CD14-positive monocyte (primary cell): ENCODE measurements around the gene MORN1. TPM values are rescaled to one million over a fixed set of nuclear protein-coding genes. Genes with fewer than 3 reads are reported as not detected.

ENCODE experiments used
- DNase-seq, 3 donors: peaks; one replicate each; pipeline ENCODE4 v3.0.0-alpha.2; 2011 to 2022
- H2AFZ ChIP-seq: 2 replicates; pipeline ENCODE4 v1.6.0; 2012; ENCODE audit warnings: mild to moderate bottlenecking, low read depth, low read length, inconsistent platforms; ENCODE audit not compliant: insufficient read depth, poor library complexity, severe bottlenecking
- H3K27ac ChIP-seq, 2 donors: 1 replicate in 1 of 2; 2 replicates in 1 of 2; pipeline ENCODE4 v1.5.1; 2012 to 2013; ENCODE audit warnings: low read length in 2 of 2, control low read depth in 1 of 2, inconsistent platforms in 1 of 2, low read depth in 1 of 2, mild to moderate bottlenecking in 1 of 2
- H3K27me3 ChIP-seq, 2 donors: one replicate each; pipeline versions ENCODE4 v1.6.0 to v1.6.1; 2011 to 2013; ENCODE audit warnings: low read length in 2 of 2; ENCODE audit not compliant: control insufficient read depth in 2 of 2, insufficient read depth in 2 of 2
- H3K36me3 ChIP-seq, 2 donors: replicated peaks in 1 of 2; 1 replicate in 1 of 2; 2 replicates in 1 of 2; pipeline versions ENCODE4 v1.5.1 to v1.6.1; 2012 to 2013; ENCODE audit warnings: low read length in 2 of 2, control low read depth in 1 of 2, inconsistent platforms in 1 of 2, mild to moderate bottlenecking in 1 of 2; ENCODE audit not compliant: insufficient read depth in 2 of 2, control insufficient read depth in 1 of 2
- H3K4me1 ChIP-seq, 2 donors: 1 replicate in 1 of 2; 2 replicates in 1 of 2; pipeline versions ENCODE4 v1.5.1 to v1.6.1; 2012 to 2013; ENCODE audit warnings: low read length in 2 of 2, control low read depth in 1 of 2, inconsistent platforms in 1 of 2, mild to moderate bottlenecking in 1 of 2, moderate library complexity in 1 of 2; ENCODE audit not compliant: insufficient read depth in 2 of 2, control insufficient read depth in 1 of 2
- H3K4me2 ChIP-seq: replicated peaks from 2 replicates; pipeline ENCODE3; 2012; ENCODE audit warnings: low read length, moderate library complexity, mild to moderate bottlenecking; ENCODE audit not compliant: poor library complexity, severe bottlenecking; ENCODE audit errors: extremely low read depth
- H3K4me3 ChIP-seq, 3 experiments: fragments of 200-600 bp in 1 of 3; sonication (generic) in 1 of 3; replicated peaks in 1 of 3; 1 replicate in 2 of 3; 2 replicates in 1 of 3; pipeline ENCODE4 v1.5.1; 2011 to 2013; ENCODE audit warnings: low read length in 3 of 3, mild to moderate bottlenecking in 3 of 3, control low read depth in 2 of 3, low read depth in 2 of 3, inconsistent platforms in 1 of 3, moderate library complexity in 1 of 3
- H3K79me2 ChIP-seq: 2 replicates; pipeline ENCODE4 v1.6.0; 2012; ENCODE audit warnings: mild to moderate bottlenecking, control low read depth, inconsistent platforms, low read length, moderate library complexity; ENCODE audit not compliant: insufficient read depth
- H3K9ac ChIP-seq: 2 replicates; pipeline ENCODE4 v1.6.0; 2017; ENCODE audit warnings: low read length, mild to moderate bottlenecking; ENCODE audit not compliant: insufficient read depth, poor library complexity, severe bottlenecking
- H3K9me3 ChIP-seq, 2 donors: replicated peaks in 1 of 2; 1 replicate in 1 of 2; 2 replicates in 1 of 2; pipeline versions ENCODE4 v1.5.1 to v1.6.1; 2012 to 2013; ENCODE audit warnings: low read length in 2 of 2, control low read depth in 1 of 2; ENCODE audit not compliant: control insufficient read depth in 1 of 2, insufficient read depth in 1 of 2
- H4K20me1 ChIP-seq: 2 replicates; pipeline ENCODE4 v1.6.0; 2012; ENCODE audit warnings: mild to moderate bottlenecking, low read length, control low read depth, moderate library complexity; ENCODE audit not compliant: insufficient read depth
- H3K27ac Mint-ChIP-seq, 7 donors: one replicate each; pipeline ENCODE4 v1.8.0; 2020; ENCODE audit warnings: mild to moderate bottlenecking in 7 of 7, mixed read lengths in 7 of 7, moderate library complexity in 6 of 7, inconsistent platforms in 2 of 7
- H3K27me3 Mint-ChIP-seq, 3 donors: one replicate each; pipeline ENCODE4 v1.8.0; 2021 to 2022; ENCODE audit warnings: low read depth in 3 of 3, mild to moderate bottlenecking in 3 of 3, mixed read lengths in 3 of 3, moderate library complexity in 3 of 3, inconsistent platforms in 1 of 3
- H3K36me3 Mint-ChIP-seq, 2 donors: one replicate each; pipeline ENCODE4 v1.8.0; 2020; ENCODE audit warnings: mixed read lengths in 2 of 2, inconsistent platforms in 1 of 2, mild to moderate bottlenecking in 1 of 2
- H3K4me1 Mint-ChIP-seq: one replicate; pipeline ENCODE4 v1.8.0; 2020; ENCODE audit warnings: mild to moderate bottlenecking, mixed read lengths
- H3K4me3 Mint-ChIP-seq, 2 donors: one replicate each; pipeline ENCODE4 v1.8.0; 2020; ENCODE audit warnings: mild to moderate bottlenecking in 2 of 2, mixed read lengths in 2 of 2, moderate library complexity in 1 of 2
- H3K9me3 Mint-ChIP-seq, 7 donors: one replicate each; pipeline ENCODE4 v1.8.0; 2020 to 2022; ENCODE audit warnings: mixed read lengths in 7 of 7, mild to moderate bottlenecking in 6 of 7, moderate library complexity in 6 of 7, inconsistent platforms in 2 of 7
- CTCF ChIP-seq: fragments of 200-600 bp; IDR thresholded peaks from one replicate; pipeline ENCODE4 v1.8.0; 2022; ENCODE audit warnings: antibody characterized with exemption, mild to moderate bottlenecking
- WGBS: methylation state at CpG from one replicate; pipeline ENCODE4 v1.1.5; 2013; ENCODE audit warnings: missing lambda C conversion rate; ENCODE audit not compliant: insufficient coverage; 5-methylcytosine and 5-hydroxymethylcytosine counted together
- intact Hi-C, 2 donors: fragments of 100-400 bp; cut with micrococcal nuclease; formaldehyde crosslinking; loops; one replicate each; pipeline versions ENCODE4 v1.15.0 to v1.15.1; 2023
- polyA plus RNA-seq, 3 donors: library from polyadenylated mRNA; depleted of rRNA in 1 of 3; unstranded in 2 of 3; stranded (reverse) in 1 of 3; fragments of 300-500 nt in 2 of 3; fragments of >200 nt in 1 of 3; fragmentation: Illumina TruSeq in 2 of 3; gene quantifications; 1 replicate in 2 of 3; 2 replicates in 1 of 3; pipeline ENCODE4 v1.2.3, GENCODE V29; 2012 to 2021

Gene MORN1
- polyA plus RNA-seq, 3 donors = 1.5 to 3.0 (median 1.7) TPM

GRCh38 chr1:2413495-2414296 is 22.3 kb upstream of the MORN1 start:
- Mint-ChIP-seq H3K4me1 (peaks cover 19% of the 10 kb centered on the region), H3K4me3 (peak overlapping the region; percentile 63 to 70), H3K9me3 (peaks cover 0 to 4% (median 0%) of the 10 kb centered on the region in 7 donors), H3K36me3 (peaks cover 3 to 7% of the 10 kb centered on the region in 2 donors), H3K27ac (peak overlapping the region in 6 of 7 donors; percentile 10 to 78 (median 44)), H3K27me3 (peaks cover 28 to 44% (median 31%) of the 10 kb centered on the region in 3 donors)
- Histone ChIP-seq H3K9ac (peak overlapping the region; percentile 94), H3K27me3 (peaks cover 0 to 13% of the 10 kb centered on the region in 2 donors), H3K27ac (peak overlapping the region in 1 of 2 donors; percentile 92), H2AFZ (peak overlapping the region; percentile 98), H4K20me1 (no peaks in the 10 kb centered on the region), H3K4me2 (peak overlapping the region; percentile 86), H3K9me3 (no peaks in the 10 kb centered on the region), H3K4me1 (peaks cover 24 to 46% of the 10 kb centered on the region in 2 donors), H3K4me3 (peak overlapping the region in 2 of 3 experiments; percentile 47 to 91), H3K36me3 (no peaks in the 10 kb centered on the region), H3K79me2 (peaks cover 5% of the 10 kb centered on the region)
- intact Hi-C loops = loop anchor here (2.0 to 10.0 kb wide), 8 partner anchors 114 to 491 kb away; partner anchors contain the start of genes PANK4 (in 1 of the 2), PRXL2B (in 1 of the 2) and TTC34 (in 1 of the 2)
- no peak for DNase-seq
- WGBS = 54% methylated on average over 24 of the region's 28 CpGs
- no peak for TF ChIP-seq CTCF

- H3K4me1 ChIP-seq = peaks cover 24 to 46% of the 10 kb centered on the region in 2 donors
- H3K4me1 Mint-ChIP-seq = peaks cover 19% of the 10 kb centered on the region
These were observed 21.6 kb upstream of the MORN1 start for GRCh38 chr1:2412773-2413494.

More at GRCh38 chr1:2412773-2413494, 21.6 kb upstream of the MORN1 start:
- H3K9me3 ChIP-seq = no peaks in the 10 kb centered on the region
- Mint-ChIP-seq H3K9me3 (peaks cover 0 to 4% (median 0%) of the 10 kb centered on the region in 7 donors), H3K36me3 (peaks cover 3 to 11% of the 10 kb centered on the region in 2 donors), H3K4me3 (peak overlapping the region; percentile 39 to 76), H3K27me3 (peaks cover 28 to 39% (median 28%) of the 10 kb centered on the region in 3 donors), H3K27ac (peak overlapping the region in 1 of 7 donors; percentile 8)
- peaks cover 0 to 13% of the 10 kb centered on the region in 2 donors for H3K27me3 ChIP-seq
- peak overlapping the region; percentile 94 for H3K9ac ChIP-seq
- no peaks in the 10 kb centered on the region for H3K36me3 ChIP-seq
- H4K20me1 ChIP-seq = no peaks in the 10 kb centered on the region
- no peak for TF ChIP-seq CTCF
- H3K4me2 ChIP-seq = peak overlapping the region; percentile 86
- H3K27ac ChIP-seq = peak overlapping the region in 1 of 2 donors; percentile 92
- peaks cover 5% of the 10 kb centered on the region for H3K79me2 ChIP-seq
- 1% methylated on average over 58 of the region's 66 CpGs for WGBS
- peak overlapping the region; percentile 47 to 91 (median 74) for H3K4me3 ChIP-seq
- peak overlapping the region; percentile 98 for H2AFZ ChIP-seq
- intact Hi-C loops = loop anchor here (1.0 to 10.0 kb wide), 9 partner anchors 22 to 491 kb away; partner anchors contain the start of genes PANK4 (in 2 of the 2), MORN1 (in 1 of the 2), PRXL2B (in 1 of the 2) and RER1 (in 1 of the 2)
- no peak for DNase-seq
